ENCODE results near the gene HCN3.

DNA sequence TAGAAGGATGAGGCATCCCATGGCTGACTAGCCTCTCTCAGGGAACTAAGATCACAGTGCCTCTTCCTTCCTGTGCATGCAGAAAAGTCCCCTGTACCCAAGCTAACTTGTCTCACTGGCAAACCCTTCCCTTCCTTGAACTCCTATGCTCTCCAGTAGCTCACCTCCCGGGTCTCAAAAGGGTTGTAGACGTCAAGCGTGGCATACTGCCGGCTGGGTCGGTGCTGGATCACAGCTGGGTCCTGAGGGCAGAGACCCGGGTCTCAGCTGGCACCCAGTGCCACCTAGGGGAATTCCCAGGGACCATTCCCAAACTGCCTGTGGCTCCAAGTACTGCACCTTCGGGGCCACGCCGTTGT lies 15.8 kb upstream of the HCN3 start:
- TF ChIP-seq, protein P1, sequence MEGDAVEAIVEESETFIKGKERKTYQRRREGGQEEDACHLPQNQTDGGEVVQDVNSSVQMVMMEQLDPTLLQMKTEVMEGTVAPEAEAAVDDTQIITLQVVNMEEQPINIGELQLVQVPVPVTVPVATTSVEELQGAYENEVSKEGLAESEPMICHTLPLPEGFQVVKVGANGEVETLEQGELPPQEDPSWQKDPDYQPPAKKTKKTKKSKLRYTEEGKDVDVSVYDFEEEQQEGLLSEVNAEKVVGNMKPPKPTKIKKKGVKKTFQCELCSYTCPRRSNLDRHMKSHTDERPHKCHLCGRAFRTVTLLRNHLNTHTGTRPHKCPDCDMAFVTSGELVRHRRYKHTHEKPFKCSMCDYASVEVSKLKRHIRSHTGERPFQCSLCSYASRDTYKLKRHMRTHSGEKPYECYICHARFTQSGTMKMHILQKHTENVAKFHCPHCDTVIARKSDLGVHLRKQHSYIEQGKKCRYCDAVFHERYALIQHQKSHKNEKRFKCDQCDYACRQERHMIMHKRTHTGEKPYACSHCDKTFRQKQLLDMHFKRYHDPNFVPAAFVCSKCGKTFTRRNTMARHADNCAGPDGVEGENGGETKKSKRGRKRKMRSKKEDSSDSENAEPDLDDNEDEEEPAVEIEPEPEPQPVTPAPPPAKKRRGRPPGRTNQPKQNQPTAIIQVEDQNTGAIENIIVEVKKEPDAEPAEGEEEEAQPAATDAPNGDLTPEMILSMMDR (IDR thresholded peaks at IDR 0.05): no peak
- TF ChIP-seq POLR2A (IDR thresholded peaks at IDR 0.05): no peak
